A673 (cell line): Measurements from ENCODE around the gene RIT2.

ENCODE experiments used
- CTCF ChIP-seq: fragments of 300-800, 200-600 bp; sonication (generic); conservative IDR thresholded peaks from 2 replicates; pipeline ENCODE4 v1.5.1; 2017; ENCODE audit warnings: low read depth, mild to moderate bottlenecking, antibody characterized with exemption, low read length, moderate library complexity, mixed read lengths
- EZH2 ChIP-seq: fragments of 200-600 bp; sonication (generic); IDR thresholded peaks from 2 replicates; pipeline ENCODE4 v1.6.1; 2017; ENCODE audit warnings: borderline replicate concordance, low read depth, mild to moderate bottlenecking, mixed read lengths, antibody characterized with exemption, low read length; ENCODE audit not compliant: poor library complexity, severe bottlenecking

GRCh38 chr18:43139288-43139946 is 23.9 kb upstream of the RIT2 start:
- TF ChIP-seq CTCF (no peak), EZH2 (no peak)
